IMR-90 (cell line): ENCODE results near the gene CEBPA. TPM values are rescaled to one million over a fixed set of nuclear protein-coding genes. Genes with fewer than 3 reads are reported as not detected.

ENCODE experiments used
- ATAC-seq: fragments of 200-7000 bp; cut with Tn5 transposase; 2 replicates; pipeline ENCODE4 v1.9.1; 2020; ENCODE audit warnings: low read depth, mild to moderate bottlenecking, moderate library complexity
- BruUV-seq: library from RNA; stranded (reverse); fragments of 400-500 nt; replicated peaks from 2 replicates; lab custom pipeline; 2021; lab: Mats Ljungman, UMichigan
- CTCF ChIA-PET: fragments of 300-600 bp; formaldehyde crosslinking; extraction: SDS; loops from one replicate; lab custom pipeline; 2021; ENCODE audit warnings: antibody characterized with exemption; lab: Yijun Ruan, JAX
- POLR2A ChIA-PET: fragments of 300-600 bp; sonication (Branson Sonifier 250); formaldehyde crosslinking; loops from one replicate; lab custom pipeline; 2022; ENCODE audit warnings: antibody characterized with exemption; ENCODE audit not compliant: unreplicated experiment; lab: Charles Lee
- DNase-seq: peaks from one replicate; pipeline ENCODE4 v3.0.0; 2013
- H2AFZ ChIP-seq: replicated peaks from 2 replicates; pipeline ENCODE3; 2013; ENCODE audit warnings: low read length, mild to moderate bottlenecking; ENCODE audit not compliant: poor library complexity
- H2AK5ac ChIP-seq: 2 replicates; pipeline ENCODE4 v1.6.1; 2013; ENCODE audit warnings: low read depth, low read length, inconsistent platforms
- H2AK9ac ChIP-seq: replicated peaks from 2 replicates; pipeline ENCODE3; 2013; ENCODE audit warnings: mild to moderate bottlenecking, low read depth, low read length, moderate library complexity; ENCODE audit not compliant: poor library complexity
- H2BK120ac ChIP-seq: 2 replicates; pipeline ENCODE4 v1.6.1; 2013; ENCODE audit warnings: low read depth, low read length, inconsistent platforms
- H2BK15ac ChIP-seq: 3 replicates; pipeline ENCODE4 v1.6.1; 2013; ENCODE audit warnings: low read depth, low read length, inconsistent platforms
- H2BK20ac ChIP-seq: 2 replicates; pipeline ENCODE4 v1.6.1; 2013; ENCODE audit warnings: low read depth, mild to moderate bottlenecking, inconsistent platforms, low read length, moderate library complexity
- H2BK5ac ChIP-seq: 2 replicates; pipeline ENCODE4 v1.6.1; 2013; ENCODE audit warnings: mild to moderate bottlenecking, low read depth, low read length, inconsistent platforms; ENCODE audit not compliant: poor library complexity, severe bottlenecking
- H3K14ac ChIP-seq: replicated peaks from 2 replicates; pipeline ENCODE4 v1.6.1; 2013; ENCODE audit warnings: low read depth, low read length, inconsistent platforms
- H3K18ac ChIP-seq: 2 replicates; pipeline ENCODE4 v1.6.1; 2013; ENCODE audit warnings: low read depth, low read length, control low read depth
- H3K23ac ChIP-seq: 2 replicates; pipeline ENCODE4 v1.6.1; 2013; ENCODE audit warnings: low read depth, low read length, inconsistent platforms
- H3K27ac ChIP-seq: 2 replicates; pipeline ENCODE4 v1.5.1; 2013; ENCODE audit warnings: mild to moderate bottlenecking, control low read depth, low read length; ENCODE audit not compliant: insufficient read depth
- H3K27me3 ChIP-seq: 2 replicates; pipeline ENCODE4 v1.6.1; 2013; ENCODE audit warnings: low read length; ENCODE audit not compliant: control insufficient read depth, insufficient read depth
- H3K36me3 ChIP-seq: 2 replicates; pipeline ENCODE4 v1.6.1; 2013; ENCODE audit warnings: low read length, mixed read lengths; ENCODE audit not compliant: control insufficient read depth, insufficient read depth
- H3K4ac ChIP-seq: 2 replicates; pipeline ENCODE4 v1.6.1; 2013; ENCODE audit warnings: low read depth, low read length, inconsistent platforms
- H3K4me1 ChIP-seq: 2 replicates; pipeline ENCODE4 v1.6.1; 2013; ENCODE audit warnings: low read length, mixed read lengths; ENCODE audit not compliant: control insufficient read depth, insufficient read depth
- H3K4me2 ChIP-seq: 2 replicates; pipeline ENCODE4 v1.6.1; 2013; ENCODE audit warnings: low read depth, mild to moderate bottlenecking, control low read depth, low read length, moderate library complexity
- H3K4me3 ChIP-seq: 2 replicates; pipeline ENCODE4 v1.5.1; 2013; ENCODE audit warnings: low read depth, mild to moderate bottlenecking, control low read depth, low read length, moderate library complexity; ENCODE audit not compliant: insufficient read depth
- H3K56ac ChIP-seq: 2 replicates; pipeline ENCODE4 v1.6.1; 2013; ENCODE audit warnings: low read length, inconsistent platforms; ENCODE audit not compliant: insufficient read depth; ENCODE audit errors: extremely low read depth
- H3K79me1 ChIP-seq, 2 experiments: 2 replicates each; pipeline ENCODE4 v1.6.1; 2013; ENCODE audit warnings: low read length in 2 of 2, inconsistent platforms in 1 of 2, low read depth in 1 of 2
- H3K9ac ChIP-seq: 2 replicates; pipeline ENCODE4 v1.6.1; 2013; ENCODE audit warnings: low read depth, low read length, control low read depth
- H3K9me1 ChIP-seq: 2 replicates; pipeline ENCODE4 v1.6.1; 2013; ENCODE audit warnings: low read length, inconsistent platforms; ENCODE audit not compliant: insufficient read depth
- H3K9me3 ChIP-seq: 2 replicates; pipeline ENCODE4 v1.6.1; 2013; ENCODE audit warnings: low read length; ENCODE audit not compliant: control insufficient read depth, insufficient read depth
- H4K20me1 ChIP-seq: 2 replicates; pipeline ENCODE4 v1.6.1; 2013; ENCODE audit warnings: low read length, inconsistent platforms; ENCODE audit not compliant: insufficient read depth
- H4K5ac ChIP-seq: 2 replicates; pipeline ENCODE4 v1.6.1; 2013; ENCODE audit warnings: mild to moderate bottlenecking, low read depth, low read length, control low read depth
- H4K8ac ChIP-seq, 2 experiments: 2 replicates each; pipeline ENCODE4 v1.6.1; 2013; ENCODE audit warnings: low read depth in 2 of 2, low read length in 2 of 2, control low read depth in 1 of 2, inconsistent platforms in 1 of 2
- H4K91ac ChIP-seq: 2 replicates; pipeline ENCODE4 v1.6.1; 2013; ENCODE audit warnings: low read depth, low read length, inconsistent platforms; ENCODE audit not compliant: insufficient read depth
- MAZ ChIP-seq: IDR thresholded peaks from 2 replicates; pipeline ENCODE4 v1.6.1; 2012; ENCODE audit warnings: low read depth, mild to moderate bottlenecking, low read length, improper control_type of control experiment, moderate library complexity, borderline replicate concordance
- RAD21 ChIP-seq: IDR thresholded peaks from 2 replicates; pipeline ENCODE4 v1.6.1; 2012; ENCODE audit warnings: low read length, improper control_type of control experiment
- RFX5 ChIP-seq: IDR thresholded peaks from 2 replicates; pipeline ENCODE4 v1.8.0; 2012; ENCODE audit warnings: low read depth, mild to moderate bottlenecking, low read length, moderate library complexity
- WGBS, 2 experiments: methylation state at CpG; one replicate each; pipeline versions ENCODE4 v1.1.5 to v1.1.7; 2013; ENCODE audit warnings: missing lambda C conversion rate in 2 of 2; ENCODE audit not compliant: insufficient read length in 1 of 2; ENCODE audit errors: extremely low coverage in 2 of 2; 5-methylcytosine and 5-hydroxymethylcytosine counted together
- dilution Hi-C: fragments of 300-500 bp; cut with HindIII; formaldehyde crosslinking; loops from one replicate; pipeline ENCODE4 v1.14.3; 2018; ENCODE audit warnings: low sequenced_read_pairs; ENCODE audit not compliant: unreplicated experiment
- in situ Hi-C: fragments of 300-500 bp; cut with MboI; formaldehyde crosslinking; loops from 3 replicates; pipeline ENCODE4 v1.14.3; 2019; ENCODE audit warnings: low sequenced_read_pairs, inconsistent platforms, mixed read lengths
- intact Hi-C: fragments of 100-400 bp; cut with micrococcal nuclease; formaldehyde crosslinking; loops from 2 replicates; pipeline ENCODE4 v1.10.0; 2022
- polyA plus RNA-seq, 3 experiments: library from polyadenylated mRNA; depleted of rRNA; stranded (reverse); fragments of >200 nt; gene quantifications; 2 replicates each; pipeline ENCODE4 v1.2.3, GENCODE V29; 2012; ENCODE audit warnings: low replicate concordance in 1 of 3
- total RNA-seq: library from RNA; depleted of rRNA; stranded (reverse); fragments of >200 nt; gene quantifications from 2 replicates; pipeline ENCODE4 v1.2.3, GENCODE V29; 2012

Gene CEBPA
- total and polyA plus RNA-seq, 2 of the 4 experiments (the other 2 are of a cell fraction), result under 0.01 to 0.09 TPM

- Histone ChIP-seq H3K56ac (no peak overlapping the region), H2BK20ac (no peak overlapping the region), H3K27ac (no peak overlapping the region), H3K4me3 (no peak overlapping the region), H3K14ac (no peak overlapping the region), H3K9ac (no peak overlapping the region), H4K8ac (no peak overlapping the region), H3K4me1 (no peaks in the 10 kb centered on the region), H3K4ac (no peak overlapping the region), H3K23ac (no peak overlapping the region), H3K4me2 (no peak overlapping the region), H2BK120ac (no peak overlapping the region), H3K79me1 (no peaks in the 10 kb centered on the region), H2AK5ac (no peak overlapping the region), H3K18ac (no peak overlapping the region), H3K27me3 (peaks cover 3% of the 10 kb centered on the region), H2AFZ (no peak overlapping the region), H4K20me1 (no peaks in the 10 kb centered on the region), H3K9me3 (no peaks in the 10 kb centered on the region), H3K9me1 (no peaks in the 10 kb centered on the region), H2BK15ac (no peak overlapping the region), H4K91ac (no peak overlapping the region), H2BK5ac (no peak overlapping the region), H4K5ac (no peak overlapping the region), H2AK9ac (no peak overlapping the region), H3K36me3 (no peaks in the 10 kb centered on the region)
- ATAC-seq (no peak), DNase-seq (no peak)
- in situ Hi-C loops (no loop called here), intact Hi-C loops (no loop called here), dilution Hi-C loops (no loop called here)
- 22% methylated on average over 1 of the region's 2 CpGs; no CpG with 5 or more reads in 1 of the 2 experiments for WGBS, 2 experiments
- no TSS peak for BruUV-seq
- ChIA-PET CTCF (interaction anchor here (0.6 kb wide), 1 partner anchor 30 kb away, joined by 3 read pairs; no protein-coding TSS in a partner anchor), POLR2A (no interaction called here)
- TF ChIP-seq RFX5, result no peak
- TF ChIP-seq MAZ, result no peak
- TF ChIP-seq RAD21, result no peak
These were observed 38.7 kb upstream of the CEBPA start for GRCh38 chr19:33340991-33341390.
